ENCODE measurements around the gene USP12.
"Not testable (repeated sequence)": the region's sequence is repeated elsewhere in the genome, so short reads cannot be mapped to it uniquely, and the experiment has no call there.

USP12 gene

GRCh38 chr13:27123445-27123844, 48.2 kb downstream of the USP12 start:
- DNase-seq (ENCODE audit: low spot score), result not testable (repeated sequence)

DNA sequence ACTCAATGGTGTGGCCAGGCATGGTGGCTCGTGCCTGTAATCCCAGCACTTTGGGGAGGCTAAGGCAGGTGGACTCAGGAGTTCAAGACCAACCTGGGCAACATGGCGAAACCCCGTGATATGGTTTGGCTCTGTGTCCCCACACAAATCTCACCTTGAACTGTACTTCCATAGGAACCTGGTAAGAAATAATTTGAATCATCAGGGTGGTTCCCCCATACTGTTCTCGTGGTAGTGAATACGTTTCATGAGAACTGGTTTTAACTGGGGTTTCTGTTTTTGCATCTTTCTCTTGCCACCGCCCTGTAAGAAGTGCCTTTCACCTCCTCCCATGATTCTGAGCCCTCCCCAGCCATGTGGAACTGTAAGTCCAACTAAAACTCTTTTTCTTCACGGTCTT, 49.6 kb downstream of the USP12 start:
- no peak for DNase-seq (ENCODE audit: low spot score)

- no peak for DNase-seq (ENCODE audit: low spot score)
Observed at GRCh38 chr13:27120811-27121210, 50.8 kb downstream of the USP12 start.

DNA sequence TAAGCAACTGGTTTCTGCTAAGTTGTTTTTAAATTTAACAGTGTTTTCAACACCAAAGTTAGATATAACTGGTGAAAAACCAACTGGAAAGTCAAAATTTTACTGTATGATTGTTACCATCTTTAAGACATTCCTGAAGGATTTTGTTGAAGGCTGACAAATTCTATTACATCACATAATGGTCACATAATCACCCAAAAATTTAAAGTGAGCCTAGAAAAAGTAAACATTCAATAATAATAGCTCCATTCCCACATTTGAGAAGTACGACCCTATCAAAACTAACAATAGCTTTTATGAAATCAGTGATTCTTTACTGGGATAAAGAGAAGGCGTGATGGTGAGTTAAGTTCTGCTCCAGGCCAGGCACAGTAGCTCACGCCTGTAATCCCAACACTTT, 51.6 kb downstream of the USP12 start:
- DNase-seq (ENCODE audit: low spot score), result no peak

- DNase-seq (ENCODE audit: low spot score), result no peak
Observed at GRCh38 chr13:27118428-27119054, 53.1 kb downstream of the USP12 start.

- DNase-seq (ENCODE audit: low spot score), result no peak
Observed at GRCh38 chr13:27117952-27118351, 53.7 kb downstream of the USP12 start.

GRCh38 chr13:27117158-27117557, 54.5 kb downstream of the USP12 start:
- DNase-seq (ENCODE audit: low spot score), result no peak

DNA sequence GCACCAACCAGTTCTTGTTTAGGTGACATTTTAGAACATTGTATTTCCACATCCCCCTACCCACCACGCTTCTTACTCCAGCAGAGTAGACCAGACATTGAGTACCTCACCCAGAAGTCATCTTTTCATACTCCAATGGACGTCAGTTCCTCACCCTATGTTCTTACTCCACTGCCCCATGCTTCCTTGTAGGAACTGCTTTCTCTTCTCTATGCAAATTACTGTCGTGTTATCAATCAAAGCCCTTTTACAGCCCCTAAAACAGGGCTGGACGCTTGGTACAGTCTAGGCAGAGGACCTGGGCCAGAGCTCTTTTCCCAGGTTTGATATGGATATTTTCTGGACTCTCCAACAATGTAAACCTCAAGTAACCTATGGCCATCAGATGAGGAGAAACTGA, 58.2 kb downstream of the USP12 start:
- DNase-seq (ENCODE audit: low spot score), result no peak

DNA sequence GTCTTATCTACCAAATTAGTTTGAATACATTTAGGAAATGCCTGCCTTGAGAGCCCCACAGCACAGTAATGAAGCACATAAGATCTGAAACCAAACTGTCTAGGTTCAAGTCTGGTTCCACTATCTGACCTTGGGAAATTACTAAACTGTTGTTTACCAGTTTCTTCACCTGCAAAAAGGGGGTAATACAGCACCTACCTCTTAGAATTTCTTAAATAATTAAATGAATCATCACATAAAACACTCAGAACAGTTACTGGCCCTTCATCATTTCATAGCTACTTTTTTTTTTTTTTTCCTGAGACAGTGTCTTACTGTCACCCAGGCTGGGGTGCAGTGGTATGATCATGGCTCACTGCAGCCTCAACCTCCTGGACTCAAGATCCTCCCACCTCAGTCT, 59.6 kb downstream of the USP12 start:
- no peak for DNase-seq (ENCODE audit: low spot score)

DNA sequence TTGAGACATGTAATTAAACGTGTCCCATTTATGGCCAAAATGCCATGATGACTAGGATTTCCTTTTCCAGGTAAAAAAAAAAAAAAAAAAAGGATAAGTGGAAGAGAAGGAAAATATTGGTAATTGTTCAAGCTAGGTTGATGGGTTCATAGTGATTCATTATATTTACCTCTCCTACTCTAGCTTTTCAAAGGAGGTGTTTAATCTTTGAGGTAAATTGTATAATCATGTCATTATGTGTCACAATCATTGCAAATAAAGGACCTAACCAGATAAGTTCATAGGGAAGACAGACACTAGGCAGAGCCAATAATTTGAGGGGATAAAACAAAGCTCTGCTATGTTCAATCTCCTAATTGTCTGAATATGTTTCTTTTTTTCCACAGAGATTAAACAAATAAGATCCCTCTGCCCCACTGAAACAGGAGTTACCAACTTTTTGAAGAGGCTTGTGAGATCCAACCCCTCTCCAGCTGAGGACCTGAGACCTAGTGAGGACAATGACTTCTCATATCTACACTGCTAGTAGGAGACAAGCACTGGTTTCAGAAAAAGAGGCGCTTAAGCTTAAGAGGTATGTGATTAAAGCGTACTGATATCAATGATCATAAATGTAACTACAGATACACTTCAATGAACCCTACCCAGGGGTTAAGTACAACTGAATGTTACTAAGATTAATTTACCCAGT, 61.4 kb downstream of the USP12 start:
- DNase-seq (ENCODE audit: low spot score), result no peak

GRCh38 chr13:27106144-27106543, 65.5 kb downstream of the USP12 start:
- DNase-seq (ENCODE audit: low spot score), result no peak

DNA sequence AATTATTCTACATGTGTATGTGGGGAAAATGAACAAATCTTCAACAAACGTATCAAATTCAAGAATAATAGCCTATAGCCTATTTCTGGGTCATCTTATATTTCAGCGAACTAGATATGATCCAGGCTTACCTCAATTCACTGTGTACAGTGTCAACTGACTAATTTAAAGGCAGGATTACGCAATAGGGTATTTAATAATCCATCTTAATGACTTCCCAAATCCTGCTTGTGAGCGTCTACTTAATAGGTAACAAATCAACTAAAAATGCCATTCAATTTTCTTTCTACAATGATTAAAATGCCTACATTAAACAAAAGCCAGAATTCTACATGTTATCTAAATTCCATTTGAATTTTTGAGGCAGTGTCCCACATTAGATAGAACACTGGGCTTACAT, 67.0 kb downstream of the USP12 start:
- no peak for DNase-seq (ENCODE audit: low spot score)

GRCh38 chr13:27101847-27102246, 69.8 kb downstream of the USP12 start:
- no peak for DNase-seq (ENCODE audit: low spot score)

GRCh38 chr13:27101289-27101688, 70.3 kb downstream of the USP12 start:
- DNase-seq (ENCODE audit: low spot score), result no peak

DNA sequence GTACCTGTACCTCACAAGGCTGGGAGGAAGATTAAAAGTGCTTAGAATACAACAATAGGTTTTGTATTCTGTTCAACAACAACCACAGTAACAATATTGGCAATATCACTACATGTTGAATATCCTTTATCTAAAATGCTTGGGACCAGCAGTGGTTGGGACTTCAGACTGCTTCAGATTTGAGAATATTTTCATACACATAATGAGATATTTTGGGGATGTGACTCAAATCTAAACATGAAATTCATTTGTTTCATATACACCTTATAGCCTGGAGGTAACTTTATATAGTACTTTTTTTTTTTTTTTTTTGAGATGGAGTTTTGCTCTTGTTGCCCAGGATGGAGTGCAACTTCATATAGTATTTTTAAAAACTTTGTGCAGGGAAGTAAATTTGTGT, 73.9 kb downstream of the USP12 start:
- no peak for DNase-seq (ENCODE audit: low spot score)

GRCh38 chr13:27091451-27091850, 80.2 kb downstream of the USP12 start:
- DNase-seq (ENCODE audit: low spot score), result no peak

- no peak for DNase-seq (ENCODE audit: low spot score)
Observed at GRCh38 chr13:27088619-27089018, 83.0 kb downstream of the USP12 start.

- no peak for DNase-seq (ENCODE audit: low spot score)
Observed at GRCh38 chr13:27086599-27087265, 84.9 kb downstream of the USP12 start.

GRCh38 chr13:27083183-27083582, 88.4 kb downstream of the USP12 start:
- no peak for DNase-seq (ENCODE audit: low spot score)

DNA sequence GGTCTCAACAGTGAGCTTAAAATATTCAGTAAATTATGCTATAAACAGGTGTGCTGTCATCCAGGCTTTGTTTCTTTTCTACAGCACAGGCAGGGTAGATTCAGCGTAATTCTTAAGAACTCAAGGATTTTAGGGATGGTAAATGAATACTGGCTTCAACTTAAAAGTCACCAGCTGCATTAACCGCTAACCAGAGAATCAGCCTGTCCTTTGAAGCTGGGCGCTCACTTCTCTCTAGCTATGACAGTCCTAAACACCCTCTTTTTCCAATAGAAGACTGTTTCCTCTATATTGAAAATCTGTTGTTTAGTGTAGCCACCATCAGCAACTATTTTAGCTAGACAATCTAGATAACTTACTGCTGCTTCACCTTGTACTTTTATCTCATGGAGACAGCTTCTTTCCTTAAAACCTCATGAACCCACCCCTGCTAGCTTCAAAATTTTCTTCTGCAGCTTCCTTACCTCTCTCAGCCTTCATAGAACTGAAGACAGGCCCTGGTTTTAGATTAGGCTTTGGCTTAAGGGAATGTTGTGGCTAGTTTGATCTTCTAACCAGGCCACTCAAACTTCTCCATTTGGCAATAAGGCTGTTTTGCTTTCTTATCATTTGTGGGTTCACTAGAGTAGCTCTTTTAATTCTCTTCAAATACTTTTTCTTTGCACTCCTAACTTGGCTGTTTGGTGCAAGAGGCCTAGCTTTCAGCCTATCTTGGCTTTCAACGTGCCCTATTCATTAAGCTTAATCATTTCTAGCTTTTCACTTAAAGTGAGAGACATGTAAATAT, 89.5 kb downstream of the USP12 start:
- no peak for DNase-seq (ENCODE audit: low spot score)

DNA sequence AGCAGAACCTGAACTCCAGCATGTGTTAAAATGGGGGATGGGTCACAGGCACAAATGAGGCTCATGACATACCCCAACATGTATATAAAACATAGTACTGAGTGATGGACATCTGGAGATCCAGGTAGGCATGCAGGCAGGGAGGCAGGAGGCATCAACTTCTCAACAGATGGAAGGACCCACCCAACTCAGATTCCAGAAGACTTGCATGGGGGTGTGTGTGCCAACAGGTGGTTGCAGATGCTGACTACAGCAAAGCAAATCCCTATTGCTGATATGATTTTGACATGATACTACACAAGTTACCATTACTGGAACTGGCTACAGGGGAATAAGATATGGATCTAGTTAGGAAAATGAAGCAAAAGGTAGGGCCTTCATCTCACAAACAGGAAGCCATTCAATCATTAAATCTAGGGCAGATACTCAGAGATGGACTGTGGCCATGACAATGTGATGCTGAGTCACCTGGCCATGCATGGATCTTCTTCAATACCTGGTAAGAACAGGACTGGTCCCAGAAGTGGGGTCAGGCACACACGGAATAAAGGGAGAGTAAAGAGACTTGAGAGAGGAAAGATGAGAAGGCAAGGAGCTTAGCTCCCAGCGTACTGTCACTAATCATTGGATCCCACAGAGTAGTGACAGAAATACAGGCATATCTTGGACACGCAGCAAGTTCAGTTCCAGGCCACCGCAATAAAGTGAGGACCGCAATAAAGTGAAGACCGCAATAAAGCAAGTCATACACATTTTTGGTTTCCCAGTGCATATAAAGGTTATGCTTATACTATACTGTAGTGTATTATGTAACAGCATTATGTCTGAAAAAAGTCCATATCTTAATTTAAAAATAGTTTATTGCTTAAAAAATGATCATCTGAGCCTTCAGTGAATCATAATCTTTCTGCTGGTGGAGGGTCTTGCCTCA, 91.3 kb downstream of the USP12 start:
- DNase-seq (ENCODE audit: low spot score), result no peak
